IPS DF 6.9 (cell line): ENCODE measurements around the gene GTF2H4.

Source experiments
- DNase-seq: peaks from one replicate; pipeline ENCODE4 v3.0.0-alpha.2; 2013; ENCODE audit warnings: low read depth, low spot score
- H3K27ac ChIP-seq: one replicate; pipeline ENCODE4 v1.5.1; 2013; ENCODE audit warnings: low read length, control low read depth
- H3K27me3 ChIP-seq: 2 replicates; pipeline ENCODE4 v1.6.1; 2013; ENCODE audit warnings: mild to moderate bottlenecking, low read length; ENCODE audit not compliant: control insufficient read depth, insufficient read depth
- H3K36me3 ChIP-seq: 2 replicates; pipeline ENCODE4 v1.6.1; 2013; ENCODE audit warnings: low read length; ENCODE audit not compliant: control insufficient read depth, insufficient read depth
- H3K4me1 ChIP-seq: 2 replicates; pipeline ENCODE4 v1.6.1; 2013; ENCODE audit warnings: low read length; ENCODE audit not compliant: control insufficient read depth, insufficient read depth
- H3K4me3 ChIP-seq: 2 replicates; pipeline ENCODE4 v1.5.1; 2013; ENCODE audit warnings: mild to moderate bottlenecking, low read length
- H3K9me3 ChIP-seq: 2 replicates; pipeline ENCODE4 v1.6.1; 2013; ENCODE audit warnings: low read length, inconsistent platforms; ENCODE audit not compliant: control insufficient read depth, insufficient read depth
- WGBS: extraction: QIAGEN DNeasy Blood & Tissue Kit; methylation state at CpG from one replicate; pipeline ENCODE4 v1.1.7; 2013; ENCODE audit warnings: mixed read lengths, missing lambda C conversion rate; ENCODE audit not compliant: insufficient read length, insufficient coverage; 5-methylcytosine and 5-hydroxymethylcytosine counted together

The GTF2H4 gene

DNA sequence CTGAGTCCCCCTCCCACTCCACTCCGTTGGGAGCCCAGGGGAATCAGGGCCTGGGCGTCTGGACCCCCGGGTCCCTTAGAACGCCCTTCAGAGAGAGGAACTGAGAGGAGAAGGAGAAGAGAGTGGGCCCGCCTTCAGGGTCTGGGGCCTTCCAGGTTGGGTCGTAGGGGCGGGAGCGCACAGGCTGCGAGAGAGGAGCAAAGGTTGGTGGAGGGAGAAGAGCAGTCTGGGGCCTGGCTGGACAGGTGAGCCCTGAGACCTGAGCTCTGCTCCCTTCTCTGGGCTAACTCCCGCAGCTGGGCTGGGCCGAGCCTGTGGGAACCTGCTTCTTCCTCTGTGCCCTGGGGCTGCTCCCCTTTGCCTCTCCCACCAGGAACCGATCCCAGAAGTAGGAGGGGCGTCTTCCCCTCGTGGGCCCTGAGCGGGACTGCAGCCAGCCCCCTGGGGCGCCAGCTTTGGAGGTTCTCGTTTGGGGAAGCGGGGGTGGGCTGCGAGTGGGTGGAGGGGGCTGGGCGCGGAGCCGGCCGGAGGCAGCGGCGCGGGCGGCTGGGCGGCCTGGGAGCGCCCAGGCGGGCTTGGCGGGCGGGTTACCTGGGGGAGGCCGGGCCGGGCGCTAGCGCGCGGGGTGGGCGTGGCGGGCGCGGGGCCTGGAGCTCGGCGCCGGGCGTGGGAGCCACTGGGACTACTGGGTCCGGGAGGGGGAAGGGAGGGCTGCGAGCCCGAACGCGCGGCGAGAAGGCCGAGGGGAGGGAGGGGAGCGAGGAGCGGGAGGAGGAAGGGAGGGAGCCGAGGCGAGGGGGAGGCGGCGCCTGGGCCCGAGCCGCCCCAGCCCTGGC lies 24.1 kb upstream of the GTF2H4 start, which contains the start of gene DDR1:
TSS of gene DDR1 (plus strand) at position 835 of the 836 bp plus-strand sequence. CDS start 4,211 bp downstream, outside the sequence.
- Histone ChIP-seq H3K27ac (no peak within 1 kb of the TSS), H3K36me3 (0 out of 2 replicates have a peak, but pooled peaks cover under 1% of the 10 kb centered on the region), H3K27me3 (no peaks in the 10 kb centered on the region), H3K9me3 (no peaks in the 10 kb centered on the region), H3K4me3 (peak within 1 kb of the TSS; percentile 73), H3K4me1 (peaks cover 20% of the 10 kb centered on the region)
- DNase-seq, result no peak
- WGBS, result no CpG with 5 or more reads among the region's 62 CpGs

DNA sequence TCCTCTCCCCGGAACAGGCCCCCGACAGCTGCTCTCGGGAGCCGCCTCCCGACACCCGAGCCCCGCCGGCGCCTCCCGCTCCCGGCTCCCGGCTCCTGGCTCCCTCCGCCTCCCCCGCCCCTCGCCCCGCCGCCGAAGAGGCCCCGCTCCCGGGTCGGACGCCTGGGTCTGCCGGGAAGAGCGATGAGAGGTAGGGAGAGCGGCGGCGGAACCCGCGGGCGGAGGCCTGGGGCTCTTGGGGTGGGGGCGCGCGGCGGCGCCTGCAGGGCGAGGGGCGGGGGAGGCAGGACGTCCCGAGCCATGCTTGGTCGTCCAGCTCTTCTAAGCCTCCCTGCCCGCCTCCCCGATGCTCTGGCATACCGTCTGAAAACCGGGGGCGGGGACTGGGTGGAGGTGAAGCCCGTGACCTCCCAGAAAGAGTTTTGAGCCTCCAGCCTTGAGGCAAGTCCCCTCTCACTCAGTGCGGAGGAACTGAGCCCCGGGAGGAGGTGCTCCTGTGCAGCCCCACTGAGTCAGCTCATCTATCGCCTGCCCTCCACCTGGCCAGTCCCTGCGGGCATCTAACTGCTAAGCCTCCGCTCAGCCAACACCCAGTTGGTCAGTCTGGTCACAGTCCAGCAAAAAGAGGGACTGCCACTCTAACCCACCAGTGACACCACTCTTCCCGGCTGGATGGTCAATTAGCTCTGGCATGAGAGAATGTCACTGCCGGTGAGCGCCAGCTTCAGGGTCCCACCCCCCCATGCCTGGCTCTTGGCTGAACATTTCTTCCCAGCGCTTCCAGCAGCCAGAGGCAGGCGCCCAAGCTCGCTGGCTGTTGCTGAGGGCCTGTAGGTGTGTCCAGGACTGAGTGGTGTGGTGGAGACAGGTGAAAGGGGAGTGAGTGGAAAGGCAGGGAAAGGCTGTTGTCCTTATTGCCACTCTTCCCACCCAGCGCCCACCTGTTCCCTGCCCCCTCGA lies 23.2 kb upstream of the GTF2H4 start:
- DNase-seq, result no peak
- peaks cover 8% of the 10 kb centered on the region; the same call in 1 of the 2 replicates for H3K36me3 ChIP-seq
- peak overlapping the region; percentile 73; the same call in 1 of the 2 replicates for H3K4me3 ChIP-seq
- H3K9me3 ChIP-seq, result no peaks in the 10 kb centered on the region
- no peak overlapping the region for H3K27ac ChIP-seq
- no CpG with 5 or more reads among the region's 59 CpGs for WGBS
- peaks cover 20% of the 10 kb centered on the region for H3K4me1 ChIP-seq
- H3K27me3 ChIP-seq, result no peaks in the 10 kb centered on the region

DNA sequence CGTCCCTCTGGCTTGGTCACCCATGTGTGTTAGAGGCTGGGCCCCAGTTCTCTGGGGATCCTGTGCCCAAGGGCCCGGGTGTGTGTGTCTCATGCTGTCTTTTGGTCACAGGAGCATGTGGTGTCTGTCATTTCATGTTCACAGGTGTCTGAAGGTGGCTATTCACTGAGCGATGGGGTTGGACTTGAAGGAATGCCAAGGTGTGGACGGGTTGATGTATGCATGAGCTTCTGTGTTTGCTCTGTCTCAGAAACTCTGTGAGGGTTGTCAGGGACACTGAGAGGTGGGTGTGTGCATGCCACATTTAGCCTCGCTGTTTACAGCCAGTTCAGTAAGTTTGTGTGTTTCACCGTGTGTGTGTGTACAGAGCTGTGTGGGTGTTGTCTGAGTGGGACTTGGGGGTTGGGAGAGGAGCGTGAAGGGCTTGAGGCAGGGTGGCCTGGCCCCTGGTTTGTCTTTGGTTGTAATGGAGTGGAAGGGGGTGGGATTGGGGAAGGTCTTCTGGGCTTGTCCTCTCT lies 22.5 kb upstream of the GTF2H4 start:
- Histone ChIP-seq H3K27me3 (no peaks in the 10 kb centered on the region), H3K36me3 (peaks cover 16% of the 10 kb centered on the region; the same call in 1 of the 2 replicates), H3K9me3 (no peaks in the 10 kb centered on the region), H3K4me1 (peaks cover 20% of the 10 kb centered on the region), H3K4me3 (no peak overlapping the region; the same call in 1 of the 2 replicates), H3K27ac (no peak overlapping the region)
- WGBS, result no CpG with 5 or more reads among the region's 7 CpGs
- DNase-seq, result no peak

DNA sequence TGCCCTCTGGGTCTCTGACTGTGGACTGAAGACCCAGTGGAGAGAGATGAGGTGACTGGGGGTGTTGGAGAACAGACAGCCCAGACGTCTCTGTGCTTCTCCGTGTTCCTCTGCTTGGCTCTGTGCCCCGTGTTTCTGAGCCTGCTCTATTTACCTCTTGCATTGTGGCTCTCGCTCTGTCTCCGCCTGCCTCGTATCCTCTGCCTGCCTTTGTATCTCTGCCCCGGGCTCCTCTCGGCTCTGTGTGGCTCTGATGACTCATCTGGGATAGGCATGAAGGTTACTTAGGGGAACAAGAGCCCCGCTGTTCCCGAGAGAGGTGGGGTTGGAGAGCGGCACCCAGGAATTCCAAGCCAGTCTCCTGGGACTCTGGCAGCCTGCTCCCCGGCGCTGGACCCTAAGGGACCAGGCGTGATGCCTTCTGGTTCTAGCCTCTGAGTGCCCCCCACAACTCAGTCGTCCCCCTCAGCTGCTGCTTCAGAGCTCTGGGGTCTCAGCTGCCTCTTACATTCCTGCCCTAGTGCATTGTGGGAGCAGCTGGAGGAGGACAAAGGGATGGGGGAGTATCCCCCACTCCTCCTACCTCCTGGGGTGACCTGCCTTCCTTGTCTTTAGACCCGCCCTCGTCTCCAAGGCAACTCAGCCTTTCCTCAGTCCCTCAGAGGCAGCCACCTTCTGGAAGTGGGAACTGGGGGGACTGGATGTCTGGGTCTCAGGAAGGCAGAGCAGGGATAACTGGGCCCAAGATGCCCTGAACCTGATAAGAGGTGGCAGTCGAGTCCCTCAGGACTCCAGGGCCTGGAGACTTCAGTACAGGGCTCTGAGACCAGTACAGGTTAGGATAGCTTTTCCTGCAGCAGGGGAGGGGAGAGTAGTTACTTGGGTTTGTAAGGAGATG lies 21.8 kb upstream of the GTF2H4 start:
- Histone ChIP-seq H3K27me3 (no peaks in the 10 kb centered on the region), H3K4me3 (peak overlapping the region; percentile 28; the same call in 1 of the 2 replicates), H3K9me3 (no peaks in the 10 kb centered on the region), H3K4me1 (peaks cover 20% of the 10 kb centered on the region), H3K27ac (no peak overlapping the region), H3K36me3 (peaks cover 23% of the 10 kb centered on the region; the same call in 1 of the 2 replicates)
- DNase-seq, result no peak
- no CpG with 5 or more reads among the region's 18 CpGs for WGBS

DNA sequence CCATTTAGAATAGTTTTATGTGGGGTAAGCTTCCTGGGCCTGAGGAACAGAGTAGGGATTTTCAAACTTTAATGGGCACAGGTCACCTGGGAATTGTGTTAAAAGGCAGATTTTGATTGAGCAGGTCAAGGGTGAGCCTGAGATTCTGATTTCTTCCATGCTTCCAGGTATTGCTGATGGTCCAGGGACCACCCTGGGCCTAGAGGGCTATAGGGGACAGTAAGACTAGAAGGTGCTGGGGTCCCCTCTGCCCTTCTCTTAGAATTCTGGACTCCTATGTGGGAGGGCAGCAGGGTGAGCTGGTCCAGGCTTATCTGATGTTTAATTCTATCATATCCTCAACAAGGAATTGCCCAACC lies 21.1 kb upstream of the GTF2H4 start:
- Histone ChIP-seq H3K27me3 (no peaks in the 10 kb centered on the region), H3K27ac (no peak overlapping the region), H3K9me3 (no peaks in the 10 kb centered on the region), H3K4me3 (no peak overlapping the region), H3K36me3 (peaks cover 25% of the 10 kb centered on the region; the same call in 1 of the 2 replicates), H3K4me1 (peaks cover 15% of the 10 kb centered on the region)
- no peak for DNase-seq

DNA sequence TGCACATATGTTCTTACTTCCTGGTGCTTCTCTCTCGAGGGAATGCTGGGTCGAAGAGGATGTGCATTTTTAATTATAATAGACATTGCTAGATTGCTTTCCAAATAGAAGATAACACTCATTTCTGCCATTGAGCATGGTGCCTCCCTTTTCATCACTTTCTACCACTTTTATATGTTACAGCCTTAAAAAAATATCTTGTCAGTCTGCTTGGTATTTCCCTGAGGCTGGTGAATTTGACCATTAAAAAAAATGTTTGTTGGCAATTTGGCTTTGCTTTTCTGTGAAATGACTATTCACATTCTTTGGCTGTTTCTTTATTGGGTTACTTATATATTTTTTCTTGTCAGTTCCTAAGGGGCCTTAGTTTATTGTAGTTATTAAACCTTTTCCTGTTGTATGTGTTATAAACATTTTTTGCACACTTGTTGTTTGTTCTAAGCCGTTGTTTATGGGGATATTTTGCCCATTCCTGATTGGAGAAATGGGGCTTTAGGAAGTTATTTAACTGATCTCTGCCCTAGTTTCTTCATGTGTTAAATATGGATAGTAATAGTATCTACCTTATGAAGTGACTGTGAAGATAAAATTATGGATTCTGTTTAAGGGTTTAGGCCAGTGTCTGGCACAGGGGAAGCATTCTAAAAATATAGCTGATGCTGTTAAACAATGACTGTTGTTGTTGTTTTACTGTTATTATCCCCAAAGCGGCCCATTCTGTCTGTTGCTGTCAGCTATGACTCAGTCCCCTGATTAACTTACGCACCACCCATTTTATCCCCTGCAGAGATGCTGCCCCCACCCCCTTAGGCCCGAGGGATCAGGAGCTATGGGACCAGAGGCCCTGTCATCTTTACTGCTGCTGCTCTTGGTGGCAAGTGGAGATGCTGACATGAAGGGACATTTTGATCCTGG lies 19.8 kb upstream of the GTF2H4 start:
- no peak overlapping the region for H3K4me3 ChIP-seq

DNA sequence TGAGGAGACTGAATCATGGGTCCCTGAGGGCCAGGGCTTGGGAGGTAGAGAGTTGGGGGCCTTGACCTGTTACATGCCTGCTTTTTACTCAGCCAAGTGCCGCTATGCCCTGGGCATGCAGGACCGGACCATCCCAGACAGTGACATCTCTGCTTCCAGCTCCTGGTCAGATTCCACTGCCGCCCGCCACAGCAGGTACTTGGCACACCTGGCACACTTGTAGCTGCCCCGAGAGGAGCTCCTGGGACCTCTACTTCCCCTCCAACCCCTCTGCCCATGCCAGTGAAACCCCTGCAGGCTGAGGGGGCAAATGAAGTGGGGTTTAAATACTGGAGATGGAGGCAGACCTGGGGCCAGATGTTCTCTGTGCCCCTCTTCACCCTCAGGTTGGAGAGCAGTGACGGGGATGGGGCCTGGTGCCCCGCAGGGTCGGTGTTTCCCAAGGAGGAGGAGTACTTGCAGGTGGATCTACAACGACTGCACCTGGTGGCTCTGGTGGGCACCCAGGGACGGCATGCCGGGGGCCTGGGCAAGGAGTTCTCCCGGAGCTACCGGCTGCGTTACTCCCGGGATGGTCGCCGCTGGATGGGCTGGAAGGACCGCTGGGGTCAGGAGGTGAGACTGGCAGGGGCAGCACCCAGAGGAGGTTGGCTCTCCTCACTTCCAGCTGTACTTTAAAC lies 19.1 kb upstream of the GTF2H4 start:
- Histone ChIP-seq H3K9me3 (no peaks in the 10 kb centered on the region), H3K27me3 (no peaks in the 10 kb centered on the region), H3K27ac (no peak overlapping the region), H3K4me3 (no peak overlapping the region), H3K4me1 (peaks cover 10% of the 10 kb centered on the region), H3K36me3 (peaks cover 34% of the 10 kb centered on the region)
- WGBS, result no CpG with 5 or more reads among the region's 18 CpGs
- DNase-seq, result no peak

More for the DNA sequence above, 19.8 kb upstream of the GTF2H4 start:
- Histone ChIP-seq H3K27ac (no peak overlapping the region), H3K36me3 (peaks cover 29% of the 10 kb centered on the region), H3K4me1 (peaks cover 12% of the 10 kb centered on the region), H3K9me3 (no peaks in the 10 kb centered on the region), H3K27me3 (no peaks in the 10 kb centered on the region)
- no peak for DNase-seq
- no CpG with 5 or more reads among the region's 6 CpGs for WGBS

DNA sequence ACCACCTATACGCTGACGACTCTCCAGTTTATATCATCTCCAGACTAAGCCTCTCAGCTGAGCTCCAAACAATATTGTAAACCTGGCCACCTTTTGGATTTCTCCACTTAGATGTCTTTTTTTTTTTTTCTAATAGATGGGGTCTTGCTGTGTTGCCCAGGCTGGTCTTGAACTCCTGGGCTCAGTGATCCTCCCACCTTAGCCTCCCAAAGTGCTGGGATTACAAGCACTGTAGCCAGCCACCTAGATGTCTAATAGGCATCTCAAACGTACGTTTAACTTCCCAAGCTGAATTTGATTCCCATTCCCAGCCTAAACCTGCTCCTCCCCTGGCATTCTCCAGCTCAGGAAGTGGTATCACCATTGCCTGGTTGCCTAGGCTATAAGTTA lies 18.5 kb upstream of the GTF2H4 start:
- Histone ChIP-seq H3K4me1 (peaks cover 10% of the 10 kb centered on the region), H3K36me3 (peaks cover 38% of the 10 kb centered on the region), H3K27ac (no peak overlapping the region), H3K4me3 (no peak overlapping the region), H3K27me3 (no peaks in the 10 kb centered on the region), H3K9me3 (no peaks in the 10 kb centered on the region)
- no CpG with 5 or more reads among the region's 4 CpGs for WGBS
- DNase-seq, result no peak
